ENCODE results near the gene PLCB2.
A peak's percentile ranks its signal among the peaks of the same experiment; 100 is the strongest.

The PLCB2 gene

GRCh38 chr15:40290918-40291574, 16.7 kb downstream of the PLCB2 start:
- no peak for DNase-seq
- in situ Hi-C loops (cut with MboI; ENCODE audit: low pct_unique_long_range_greater_than_20kb, low sequenced_read_pairs), result no loop called here

GRCh38 chr15:40290545-40290917, 17.2 kb downstream of the PLCB2 start:
- no peak for DNase-seq
- in situ Hi-C loops (cut with MboI; ENCODE audit: low pct_unique_long_range_greater_than_20kb, low sequenced_read_pairs), result no loop called here

GRCh38 chr15:40289140-40289775, 18.5 kb downstream of the PLCB2 start:
- no peak for DNase-seq
- in situ Hi-C loops (cut with MboI; ENCODE audit: low pct_unique_long_range_greater_than_20kb, low sequenced_read_pairs), result no loop called here

- in situ Hi-C loops (cut with MboI; ENCODE audit: low pct_unique_long_range_greater_than_20kb, low sequenced_read_pairs), result no loop called here
- no peak for DNase-seq
Measured at GRCh38 chr15:40287968-40288367, 19.8 kb downstream of the PLCB2 start.

GRCh38 chr15:40287505-40287904, 20.2 kb downstream of the PLCB2 start:
- in situ Hi-C loops (cut with MboI; ENCODE audit: low pct_unique_long_range_greater_than_20kb, low sequenced_read_pairs), result no loop called here
- no peak for DNase-seq

GRCh38 chr15:40286794-40287193, 20.9 kb downstream of the PLCB2 start:
- no peak for DNase-seq
- in situ Hi-C loops (cut with MboI; ENCODE audit: low pct_unique_long_range_greater_than_20kb, low sequenced_read_pairs), result no loop called here

GRCh38 chr15:40286061-40286532, 21.6 kb downstream of the PLCB2 start:
- DNase-seq, result no peak
- in situ Hi-C loops (cut with MboI; ENCODE audit: low pct_unique_long_range_greater_than_20kb, low sequenced_read_pairs), result no loop called here

GRCh38 chr15:40285554-40286011, 22.2 kb downstream of the PLCB2 start:
- in situ Hi-C loops (cut with MboI; ENCODE audit: low pct_unique_long_range_greater_than_20kb, low sequenced_read_pairs), result no loop called here
- no peak for DNase-seq

- DNase-seq, result no peak
- in situ Hi-C loops (cut with MboI; ENCODE audit: low pct_unique_long_range_greater_than_20kb, low sequenced_read_pairs), result no loop called here
Measured at GRCh38 chr15:40285151-40285550, 22.6 kb downstream of the PLCB2 start.

- DNase-seq, result no peak
- in situ Hi-C loops (cut with MboI; ENCODE audit: low pct_unique_long_range_greater_than_20kb, low sequenced_read_pairs), result no loop called here
Measured at GRCh38 chr15:40283615-40284300, 24.0 kb downstream of the PLCB2 start.

- no peak for DNase-seq
Measured at GRCh38 chr15:40282869-40283614, 24.7 kb downstream of the PLCB2 start, which contains the start of gene ANKRD63. Gene ANKRD63, minus strand, starts transcription at chr15:40283064. Its CDS starts 478 bp downstream, at chr15:40282586.

GRCh38 chr15:40282147-40282868, 25.4 kb downstream of the PLCB2 start:
- in situ Hi-C loops (cut with MboI; ENCODE audit: low pct_unique_long_range_greater_than_20kb, low sequenced_read_pairs), result no loop called here
- DNase-seq, result peak; percentile 77

More at GRCh38 chr15:40282869-40283614, 24.7 kb downstream of the PLCB2 start, which contains the start of gene ANKRD63:
- in situ Hi-C loops (cut with MboI; ENCODE audit: low pct_unique_long_range_greater_than_20kb, low sequenced_read_pairs), result no loop called here

- no peak for DNase-seq
- in situ Hi-C loops (cut with MboI; ENCODE audit: low pct_unique_long_range_greater_than_20kb, low sequenced_read_pairs), result no loop called here
Measured at GRCh38 chr15:40281801-40282146, 26.0 kb downstream of the PLCB2 start.

GRCh38 chr15:40281057-40281800, 26.5 kb downstream of the PLCB2 start:
- DNase-seq, result no peak
- in situ Hi-C loops (cut with MboI; ENCODE audit: low pct_unique_long_range_greater_than_20kb, low sequenced_read_pairs), result no loop called here

- in situ Hi-C loops (cut with MboI; ENCODE audit: low pct_unique_long_range_greater_than_20kb, low sequenced_read_pairs), result no loop called here
- no peak for DNase-seq
Measured at GRCh38 chr15:40280260-40281056, 27.3 kb downstream of the PLCB2 start.

GRCh38 chr15:40279437-40280141, 28.1 kb downstream of the PLCB2 start:
- in situ Hi-C loops (cut with MboI; ENCODE audit: low pct_unique_long_range_greater_than_20kb, low sequenced_read_pairs), result loop anchor here (10.0 kb wide), 1 partner anchor 65 kb away; no protein-coding TSS in a partner anchor
- DNase-seq, result peak; percentile 71

GRCh38 chr15:40278026-40278425, 29.7 kb downstream of the PLCB2 start:
- in situ Hi-C loops (cut with MboI; ENCODE audit: low pct_unique_long_range_greater_than_20kb, low sequenced_read_pairs), result loop anchor here (10.0 kb wide), 1 partner anchor 63 kb away; no protein-coding TSS in a partner anchor
- DNase-seq, result no peak
